H1 (cell line): Measurements from ENCODE around the gene KRTAP4-7. TPM values are rescaled to one million over a fixed set of nuclear protein-coding genes. Genes with fewer than 3 reads are reported as not detected.

Source experiments
- CREB1 ChIP-seq: IDR thresholded peaks from 2 replicates; pipeline ENCODE4 v1.6.1; 2012; ENCODE audit warnings: inconsistent platforms
- GABPA ChIP-seq: IDR thresholded peaks from 2 replicates; pipeline ENCODE4 v1.6.1; 2011; ENCODE audit warnings: mild to moderate bottlenecking, low read length, moderate library complexity, borderline replicate concordance; ENCODE audit not compliant: insufficient read depth
- KDM4A ChIP-seq: IDR thresholded peaks from one replicate; pipeline ENCODE4 v1.7.1; 2012; ENCODE audit warnings: low read depth, mild to moderate bottlenecking, moderate library complexity, low read length, inconsistent platforms; ENCODE audit not compliant: severe bottlenecking
- KDM5A ChIP-seq: fragments of 200-600 bp; IDR thresholded peaks from 2 replicates; pipeline ENCODE4 v1.7.1; 2012; ENCODE audit warnings: mild to moderate bottlenecking, low read length, inconsistent platforms, mixed read lengths
- NRF1 ChIP-seq: IDR thresholded peaks from 2 replicates; pipeline ENCODE4 v1.6.1; 2011; ENCODE audit warnings: mild to moderate bottlenecking, low read depth, low read length, improper control_type of control experiment
- PHF8 ChIP-seq: fragments of 200-600 bp; sonication (generic); conservative IDR thresholded peaks from 2 replicates; pipeline ENCODE4 v1.7.1; 2012; ENCODE audit warnings: low read depth, mild to moderate bottlenecking, inconsistent platforms, low read length, moderate library complexity
- RBBP5 ChIP-seq: IDR thresholded peaks from 2 replicates; pipeline ENCODE4 v1.7.1; 2012; ENCODE audit warnings: low read depth, mild to moderate bottlenecking, inconsistent platforms, low read length, moderate library complexity, borderline replicate concordance
- SIN3A ChIP-seq, 2 experiments: IDR thresholded peaks in 1 of 2; conservative IDR thresholded peaks in 1 of 2; 2 replicates each; pipeline ENCODE4 v1.6.1; 2011 to 2012; ENCODE audit warnings: low read length in 2 of 2, improper control_type of control experiment in 1 of 2, low read depth in 1 of 2, mild to moderate bottlenecking in 1 of 2
- YY1 ChIP-seq: IDR thresholded peaks from 2 replicates; pipeline ENCODE4 v1.6.1; 2011; ENCODE audit warnings: low read depth, mild to moderate bottlenecking, low read length
- polyA plus RNA-seq, 7 experiments: library from polyadenylated mRNA; depleted of rRNA in 3 of 7; stranded (reverse) in 5 of 7; unstranded in 2 of 7; fragments of >200 nt in 5 of 7; fragments of 200-250 nt in 2 of 7; gene quantifications; 1 replicate in 5 of 7; 2 replicates in 1 of 7; 4 replicates in 1 of 7; pipeline versions ENCODE4 v1.2.1 to v1.2.3, GENCODE V29; 2011 to 2013; ENCODE audit warnings: missing spikeins in 2 of 7, mixed read lengths in 2 of 7
- total RNA-seq: library from RNA; stranded (reverse); fragmentation: NEBNext Ultra II Directional; extraction: Animal tissue kit (Norgen Biotek cat#: 25700); gene quantifications from 2 replicates; pipeline ENCODE4 v1.2.1, GENCODE V29; 2021
- TF ChIP-seq, protein P1 (sequence below): fragments of 300-600 bp; sonication (generic); IDR thresholded peaks from 2 replicates; pipeline ENCODE4 v1.7.1; 2012; ENCODE audit warnings: low read length, moderate library complexity, mild to moderate bottlenecking, inconsistent platforms; ENCODE audit not compliant: insufficient replicate concordance
- TF ChIP-seq, protein P2 (sequence below): IDR thresholded peaks from 2 replicates; pipeline ENCODE4 v1.6.1; 2011; ENCODE audit warnings: low read length, improper control_type of control experiment

Gene KRTAP4-7
- total and polyA plus RNA-seq, 2 of the 8 experiments (the other 6 are each of a cell fraction or from before 2014, with no cell fraction given): not detected

DNA sequence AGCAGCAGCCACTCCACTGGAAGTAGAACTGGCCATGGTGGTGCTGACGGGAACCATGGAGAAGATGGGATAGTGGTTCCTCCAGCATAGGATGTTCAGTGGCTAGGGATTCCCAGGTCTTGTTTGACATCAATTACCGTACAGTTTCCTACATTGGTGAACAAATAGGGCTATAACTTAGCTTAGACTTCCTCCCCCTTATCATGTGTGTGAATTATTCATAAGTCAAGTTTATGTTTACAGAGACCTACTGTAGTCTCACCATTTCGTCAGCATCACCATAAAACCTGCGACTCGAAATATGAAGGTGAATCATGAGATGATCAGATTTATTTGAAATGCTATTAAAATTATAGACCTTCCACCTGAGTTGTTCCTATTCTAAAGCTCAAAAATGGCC is 25.2 kb upstream of the KRTAP4-7 start (continued):
- TF ChIP-seq, protein P1, sequence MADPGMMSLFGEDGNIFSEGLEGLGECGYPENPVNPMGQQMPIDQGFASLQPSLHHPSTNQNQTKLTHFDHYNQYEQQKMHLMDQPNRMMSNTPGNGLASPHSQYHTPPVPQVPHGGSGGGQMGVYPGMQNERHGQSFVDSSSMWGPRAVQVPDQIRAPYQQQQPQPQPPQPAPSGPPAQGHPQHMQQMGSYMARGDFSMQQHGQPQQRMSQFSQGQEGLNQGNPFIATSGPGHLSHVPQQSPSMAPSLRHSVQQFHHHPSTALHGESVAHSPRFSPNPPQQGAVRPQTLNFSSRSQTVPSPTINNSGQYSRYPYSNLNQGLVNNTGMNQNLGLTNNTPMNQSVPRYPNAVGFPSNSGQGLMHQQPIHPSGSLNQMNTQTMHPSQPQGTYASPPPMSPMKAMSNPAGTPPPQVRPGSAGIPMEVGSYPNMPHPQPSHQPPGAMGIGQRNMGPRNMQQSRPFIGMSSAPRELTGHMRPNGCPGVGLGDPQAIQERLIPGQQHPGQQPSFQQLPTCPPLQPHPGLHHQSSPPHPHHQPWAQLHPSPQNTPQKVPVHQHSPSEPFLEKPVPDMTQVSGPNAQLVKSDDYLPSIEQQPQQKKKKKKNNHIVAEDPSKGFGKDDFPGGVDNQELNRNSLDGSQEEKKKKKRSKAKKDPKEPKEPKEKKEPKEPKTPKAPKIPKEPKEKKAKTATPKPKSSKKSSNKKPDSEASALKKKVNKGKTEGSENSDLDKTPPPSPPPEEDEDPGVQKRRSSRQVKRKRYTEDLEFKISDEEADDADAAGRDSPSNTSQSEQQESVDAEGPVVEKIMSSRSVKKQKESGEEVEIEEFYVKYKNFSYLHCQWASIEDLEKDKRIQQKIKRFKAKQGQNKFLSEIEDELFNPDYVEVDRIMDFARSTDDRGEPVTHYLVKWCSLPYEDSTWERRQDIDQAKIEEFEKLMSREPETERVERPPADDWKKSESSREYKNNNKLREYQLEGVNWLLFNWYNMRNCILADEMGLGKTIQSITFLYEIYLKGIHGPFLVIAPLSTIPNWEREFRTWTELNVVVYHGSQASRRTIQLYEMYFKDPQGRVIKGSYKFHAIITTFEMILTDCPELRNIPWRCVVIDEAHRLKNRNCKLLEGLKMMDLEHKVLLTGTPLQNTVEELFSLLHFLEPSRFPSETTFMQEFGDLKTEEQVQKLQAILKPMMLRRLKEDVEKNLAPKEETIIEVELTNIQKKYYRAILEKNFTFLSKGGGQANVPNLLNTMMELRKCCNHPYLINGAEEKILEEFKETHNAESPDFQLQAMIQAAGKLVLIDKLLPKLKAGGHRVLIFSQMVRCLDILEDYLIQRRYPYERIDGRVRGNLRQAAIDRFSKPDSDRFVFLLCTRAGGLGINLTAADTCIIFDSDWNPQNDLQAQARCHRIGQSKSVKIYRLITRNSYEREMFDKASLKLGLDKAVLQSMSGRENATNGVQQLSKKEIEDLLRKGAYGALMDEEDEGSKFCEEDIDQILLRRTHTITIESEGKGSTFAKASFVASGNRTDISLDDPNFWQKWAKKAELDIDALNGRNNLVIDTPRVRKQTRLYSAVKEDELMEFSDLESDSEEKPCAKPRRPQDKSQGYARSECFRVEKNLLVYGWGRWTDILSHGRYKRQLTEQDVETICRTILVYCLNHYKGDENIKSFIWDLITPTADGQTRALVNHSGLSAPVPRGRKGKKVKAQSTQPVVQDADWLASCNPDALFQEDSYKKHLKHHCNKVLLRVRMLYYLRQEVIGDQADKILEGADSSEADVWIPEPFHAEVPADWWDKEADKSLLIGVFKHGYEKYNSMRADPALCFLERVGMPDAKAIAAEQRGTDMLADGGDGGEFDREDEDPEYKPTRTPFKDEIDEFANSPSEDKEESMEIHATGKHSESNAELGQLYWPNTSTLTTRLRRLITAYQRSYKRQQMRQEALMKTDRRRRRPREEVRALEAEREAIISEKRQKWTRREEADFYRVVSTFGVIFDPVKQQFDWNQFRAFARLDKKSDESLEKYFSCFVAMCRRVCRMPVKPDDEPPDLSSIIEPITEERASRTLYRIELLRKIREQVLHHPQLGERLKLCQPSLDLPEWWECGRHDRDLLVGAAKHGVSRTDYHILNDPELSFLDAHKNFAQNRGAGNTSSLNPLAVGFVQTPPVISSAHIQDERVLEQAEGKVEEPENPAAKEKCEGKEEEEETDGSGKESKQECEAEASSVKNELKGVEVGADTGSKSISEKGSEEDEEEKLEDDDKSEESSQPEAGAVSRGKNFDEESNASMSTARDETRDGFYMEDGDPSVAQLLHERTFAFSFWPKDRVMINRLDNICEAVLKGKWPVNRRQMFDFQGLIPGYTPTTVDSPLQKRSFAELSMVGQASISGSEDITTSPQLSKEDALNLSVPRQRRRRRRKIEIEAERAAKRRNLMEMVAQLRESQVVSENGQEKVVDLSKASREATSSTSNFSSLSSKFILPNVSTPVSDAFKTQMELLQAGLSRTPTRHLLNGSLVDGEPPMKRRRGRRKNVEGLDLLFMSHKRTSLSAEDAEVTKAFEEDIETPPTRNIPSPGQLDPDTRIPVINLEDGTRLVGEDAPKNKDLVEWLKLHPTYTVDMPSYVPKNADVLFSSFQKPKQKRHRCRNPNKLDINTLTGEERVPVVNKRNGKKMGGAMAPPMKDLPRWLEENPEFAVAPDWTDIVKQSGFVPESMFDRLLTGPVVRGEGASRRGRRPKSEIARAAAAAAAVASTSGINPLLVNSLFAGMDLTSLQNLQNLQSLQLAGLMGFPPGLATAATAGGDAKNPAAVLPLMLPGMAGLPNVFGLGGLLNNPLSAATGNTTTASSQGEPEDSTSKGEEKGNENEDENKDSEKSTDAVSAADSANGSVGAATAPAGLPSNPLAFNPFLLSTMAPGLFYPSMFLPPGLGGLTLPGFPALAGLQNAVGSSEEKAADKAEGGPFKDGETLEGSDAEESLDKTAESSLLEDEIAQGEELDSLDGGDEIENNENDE: no peak
- TF ChIP-seq RBBP5: no peak
- TF ChIP-seq KDM5A: no peak
- TF ChIP-seq SIN3A (conservative IDR thresholded peaks at IDR 0.05 in 1 of 2, IDR thresholded peaks at IDR 0.05 in 1 of 2; ENCODE audit: low read depth in 1 of 2, low read length in 2 of 2): no peak
- no peak for TF ChIP-seq KDM4A
- TF ChIP-seq, protein P2, sequence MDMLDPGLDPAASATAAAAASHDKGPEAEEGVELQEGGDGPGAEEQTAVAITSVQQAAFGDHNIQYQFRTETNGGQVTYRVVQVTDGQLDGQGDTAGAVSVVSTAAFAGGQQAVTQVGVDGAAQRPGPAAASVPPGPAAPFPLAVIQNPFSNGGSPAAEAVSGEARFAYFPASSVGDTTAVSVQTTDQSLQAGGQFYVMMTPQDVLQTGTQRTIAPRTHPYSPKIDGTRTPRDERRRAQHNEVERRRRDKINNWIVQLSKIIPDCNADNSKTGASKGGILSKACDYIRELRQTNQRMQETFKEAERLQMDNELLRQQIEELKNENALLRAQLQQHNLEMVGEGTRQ: no peak
- no peak for TF ChIP-seq YY1
- no peak for TF ChIP-seq NRF1
- TF ChIP-seq CREB1: no peak
- TF ChIP-seq GABPA: no peak
- TF ChIP-seq PHF8: no peak
